Adrenal gland (tissue), 5 donors: Measurements from ENCODE around the gene PIK3C2G.

Source experiments
- POLR2A ChIP-seq, 2 donors: fragments of 450-650 bp; IDR thresholded peaks; one replicate each; pipeline ENCODE4 v1.6.1; 2017; ENCODE audit warnings: antibody characterized with exemption in 2 of 2, mild to moderate bottlenecking in 2 of 2, moderate library complexity in 1 of 2
- TF ChIP-seq, protein P1 (sequence below), 6 experiments: fragments of 450-650 bp in 4 of 6; fragments of 200-600 bp in 2 of 6; sonication (generic) in 1 of 6; IDR thresholded peaks; 1 replicate in 5 of 6; 2 replicates in 1 of 6; pipeline versions ENCODE4 v1.5.1 to v1.8.0; 2016 to 2021; ENCODE audit warnings: antibody characterized with exemption in 6 of 6, mild to moderate bottlenecking in 2 of 6, moderate library complexity in 1 of 6
- donor health status: DM: no; HTN: no; CAD: no.

DNA sequence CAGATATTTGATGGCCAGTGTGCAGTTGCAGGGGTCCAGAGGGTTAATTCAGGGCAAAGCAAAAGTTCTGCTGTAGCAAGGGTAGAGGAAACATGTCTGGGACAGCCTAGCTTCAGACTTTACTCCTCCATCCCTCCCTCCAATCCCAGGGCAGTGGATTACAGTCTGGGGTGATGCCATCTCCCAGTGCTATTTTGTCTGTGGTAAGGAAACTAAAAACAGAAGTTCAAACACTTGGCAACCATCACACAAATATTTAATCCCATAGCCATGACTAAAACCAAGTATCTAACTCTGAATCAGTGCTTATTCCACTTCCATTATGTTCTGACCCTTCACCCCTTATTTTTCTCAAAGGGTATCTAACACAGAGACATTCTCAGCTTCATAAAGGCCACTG is 61.8 kb downstream of the PIK3C2G start:
- TF ChIP-seq, protein P1, sequence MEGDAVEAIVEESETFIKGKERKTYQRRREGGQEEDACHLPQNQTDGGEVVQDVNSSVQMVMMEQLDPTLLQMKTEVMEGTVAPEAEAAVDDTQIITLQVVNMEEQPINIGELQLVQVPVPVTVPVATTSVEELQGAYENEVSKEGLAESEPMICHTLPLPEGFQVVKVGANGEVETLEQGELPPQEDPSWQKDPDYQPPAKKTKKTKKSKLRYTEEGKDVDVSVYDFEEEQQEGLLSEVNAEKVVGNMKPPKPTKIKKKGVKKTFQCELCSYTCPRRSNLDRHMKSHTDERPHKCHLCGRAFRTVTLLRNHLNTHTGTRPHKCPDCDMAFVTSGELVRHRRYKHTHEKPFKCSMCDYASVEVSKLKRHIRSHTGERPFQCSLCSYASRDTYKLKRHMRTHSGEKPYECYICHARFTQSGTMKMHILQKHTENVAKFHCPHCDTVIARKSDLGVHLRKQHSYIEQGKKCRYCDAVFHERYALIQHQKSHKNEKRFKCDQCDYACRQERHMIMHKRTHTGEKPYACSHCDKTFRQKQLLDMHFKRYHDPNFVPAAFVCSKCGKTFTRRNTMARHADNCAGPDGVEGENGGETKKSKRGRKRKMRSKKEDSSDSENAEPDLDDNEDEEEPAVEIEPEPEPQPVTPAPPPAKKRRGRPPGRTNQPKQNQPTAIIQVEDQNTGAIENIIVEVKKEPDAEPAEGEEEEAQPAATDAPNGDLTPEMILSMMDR (IDR thresholded peaks at IDR 0.05): no peak
- no peak for TF ChIP-seq POLR2A (IDR thresholded peaks at IDR 0.05)
